Stimulated activated naive CD8-positive, alpha-beta T cell treated with anti-CD3 and anti-CD28 coated beads, Interleukin-15, amount 100 ng/mL, for 72 hours (primary cell): ENCODE results near the gene BMF.

Experiments
- ATAC-seq: fragments of 150-1000 bp; cut with Tn5 transposase; 2 replicates; pipeline ENCODE4 v1.10.0; 2021; ENCODE audit warnings: mild to moderate bottlenecking, moderate library complexity
- DNase-seq, 2 donors: peaks; one replicate each; pipeline ENCODE4 v3.0.0; 2021 to 2022
- H3K27ac Mint-ChIP-seq, 2 donors: one replicate each; pipeline ENCODE4 v1.8.0; 2022; ENCODE audit warnings: mild to moderate bottlenecking in 2 of 2, mixed read lengths in 2 of 2, moderate library complexity in 2 of 2
- H3K27me3 Mint-ChIP-seq: one replicate; pipeline ENCODE4 v1.8.0; 2022; ENCODE audit warnings: mixed read lengths
- H3K4me1 Mint-ChIP-seq: one replicate; pipeline ENCODE4 v1.8.0; 2022; ENCODE audit warnings: mild to moderate bottlenecking, mixed read lengths
- H3K4me3 Mint-ChIP-seq, 2 donors: one replicate each; pipeline ENCODE4 v1.8.0; 2022; ENCODE audit warnings: mild to moderate bottlenecking in 2 of 2, mixed read lengths in 2 of 2, moderate library complexity in 1 of 2
- H3K9me3 Mint-ChIP-seq, 2 donors: one replicate each; pipeline ENCODE4 v1.8.0; 2022; ENCODE audit warnings: mixed read lengths in 2 of 2

BMF gene

DNA sequence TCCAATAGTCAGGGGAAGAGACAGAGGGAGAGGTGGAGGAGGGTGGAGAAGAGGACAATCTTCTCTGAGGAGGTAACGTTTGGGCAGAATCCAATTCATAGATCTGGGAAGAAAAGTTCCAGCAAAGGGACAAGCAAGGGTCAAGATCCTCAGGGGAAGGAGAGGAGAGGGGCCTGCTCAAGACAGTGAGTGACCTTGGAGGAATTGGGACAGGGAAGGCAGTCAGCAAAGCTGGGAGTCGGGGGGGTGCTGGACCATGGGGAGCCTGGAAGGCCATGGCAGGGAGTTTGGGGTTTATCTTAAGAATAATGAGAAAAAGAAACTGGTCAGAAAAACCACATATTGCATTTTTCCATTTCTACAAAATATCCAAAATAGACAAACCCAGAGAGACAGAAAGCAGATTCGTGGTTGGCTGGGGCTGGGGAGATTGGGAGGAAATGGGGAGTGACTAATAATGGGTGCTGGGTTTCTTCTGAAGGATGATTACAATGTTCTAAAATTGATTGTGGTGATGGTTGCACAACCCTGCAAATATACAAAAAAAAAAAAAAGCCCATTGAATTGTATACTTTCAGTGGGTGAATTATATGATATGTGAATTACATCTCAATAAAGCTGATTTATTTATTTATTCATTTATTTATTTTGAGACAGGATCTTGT, 50.1 kb downstream of the BMF start:
- Mint-ChIP-seq H3K4me1 (peaks cover 51% of the 10 kb centered on the region), H3K27me3 (no peaks in the 10 kb centered on the region), H3K4me3 (peak overlapping the region; percentile 44 to 48), H3K9me3 (no peaks in the 10 kb centered on the region), H3K27ac (peak overlapping the region in 1 of 2 donors; percentile 91)
- peak; percentile 60 for ATAC-seq
- peak in 1 of 2 donors; percentile 52 for DNase-seq

DNA sequence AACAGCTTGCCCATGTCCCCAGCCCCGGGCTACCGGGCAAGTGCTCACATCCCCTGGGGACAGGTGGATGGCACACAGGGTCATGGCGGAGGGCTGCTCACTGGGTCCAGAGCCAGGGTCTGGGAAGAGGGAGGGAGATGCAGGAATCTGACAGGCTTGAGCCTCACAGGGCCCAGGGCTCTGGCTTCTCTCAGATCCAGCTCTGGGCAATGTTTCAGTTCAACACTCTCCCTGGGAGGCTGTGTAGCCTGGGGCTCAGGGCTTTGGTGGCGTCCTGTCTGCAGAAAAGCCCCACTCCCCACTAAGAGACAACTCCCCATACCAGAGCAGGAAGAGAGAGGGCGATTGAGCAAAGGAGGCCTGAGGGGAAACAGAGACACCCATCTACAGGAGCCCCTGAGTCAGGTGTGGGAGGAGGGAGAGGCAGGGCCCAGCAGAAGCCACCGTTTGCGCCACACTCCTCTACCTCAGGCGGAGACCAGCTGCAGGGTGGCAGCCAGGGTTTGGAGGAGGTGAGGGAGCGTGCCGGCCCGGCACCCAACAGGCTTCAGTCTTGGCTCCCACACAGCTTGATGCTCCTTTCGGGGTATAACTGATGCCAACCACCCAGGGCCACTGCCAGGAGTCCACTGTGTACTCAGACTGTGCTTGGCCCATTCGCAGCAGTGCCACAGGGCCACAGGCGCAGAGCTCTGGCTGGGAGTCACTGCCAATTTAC, 52.9 kb downstream of the BMF start:
- peak overlapping the region in 1 of 2 donors; percentile 73 for H3K4me3 Mint-ChIP-seq
- peak in 1 of 2 donors; percentile 9 for DNase-seq
- H3K27me3 Mint-ChIP-seq = no peaks in the 10 kb centered on the region
- H3K27ac Mint-ChIP-seq = no peak overlapping the region
- no peaks in the 10 kb centered on the region for H3K9me3 Mint-ChIP-seq
- ATAC-seq = peak; percentile 13
- peaks cover 78% of the 10 kb centered on the region for H3K4me1 Mint-ChIP-seq

DNA sequence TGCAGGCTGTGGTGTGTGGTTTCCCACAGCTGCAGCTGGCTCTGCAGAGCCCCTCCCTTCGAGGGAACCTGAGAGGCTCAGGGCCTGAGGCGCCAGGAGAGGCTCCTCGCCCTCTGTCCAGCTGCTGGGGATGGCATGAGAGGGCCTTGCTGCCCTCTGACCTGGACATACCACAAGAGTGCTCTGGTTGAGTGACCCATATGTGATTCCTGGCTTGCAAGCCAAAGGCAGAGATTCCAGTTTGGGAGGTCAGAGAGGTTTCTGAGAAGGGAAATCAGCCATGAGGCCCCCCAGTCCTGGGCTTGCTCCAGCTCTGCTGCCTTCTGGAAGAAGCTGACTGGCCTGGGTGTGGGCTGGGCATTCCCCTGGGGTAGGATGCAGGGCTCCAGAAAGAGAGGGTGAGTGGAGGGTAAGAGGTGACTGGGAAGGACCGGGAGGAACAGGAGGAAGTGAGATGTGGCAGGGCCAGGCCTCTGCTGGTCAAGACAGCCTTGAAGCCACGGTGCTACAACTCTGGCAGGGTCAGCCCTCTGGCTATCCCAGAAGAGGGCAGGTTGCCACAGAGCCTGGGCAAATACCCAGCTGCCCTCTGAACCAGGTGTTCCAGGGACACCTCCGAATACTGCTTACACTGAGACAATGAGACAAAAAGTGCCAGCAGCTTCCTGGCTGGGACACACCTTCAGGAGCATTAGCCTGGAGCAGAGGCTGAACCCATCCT, 53.7 kb downstream of the BMF start:
- peak overlapping the region; percentile 18 to 31 for H3K27ac Mint-ChIP-seq
- peaks cover 83% of the 10 kb centered on the region for H3K4me1 Mint-ChIP-seq
- ATAC-seq (peak; percentile 59), DNase-seq (peak in 1 of 2 donors; percentile 50)
- H3K4me3 Mint-ChIP-seq = peak overlapping the region; percentile 6 to 73
- H3K9me3 Mint-ChIP-seq = no peaks in the 10 kb centered on the region
- H3K27me3 Mint-ChIP-seq = no peaks in the 10 kb centered on the region

DNA sequence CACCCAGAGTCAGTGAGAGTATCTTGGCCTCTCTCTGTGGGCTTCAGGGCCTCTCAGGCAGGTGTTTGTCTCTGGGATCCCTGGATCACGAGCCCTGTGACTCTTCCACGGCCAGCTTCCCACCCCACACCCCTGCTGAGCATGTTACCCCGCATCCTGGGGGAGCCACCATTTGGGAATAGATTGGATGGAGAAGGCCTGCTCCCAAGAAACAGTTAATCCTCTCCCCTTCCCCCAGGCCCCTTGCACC, 54.1 kb downstream of the BMF start:
- peak overlapping the region; percentile 18 to 31 for H3K27ac Mint-ChIP-seq
- H3K4me3 Mint-ChIP-seq = peak overlapping the region; percentile 6 to 73
- ATAC-seq = peak; percentile 61

DNA sequence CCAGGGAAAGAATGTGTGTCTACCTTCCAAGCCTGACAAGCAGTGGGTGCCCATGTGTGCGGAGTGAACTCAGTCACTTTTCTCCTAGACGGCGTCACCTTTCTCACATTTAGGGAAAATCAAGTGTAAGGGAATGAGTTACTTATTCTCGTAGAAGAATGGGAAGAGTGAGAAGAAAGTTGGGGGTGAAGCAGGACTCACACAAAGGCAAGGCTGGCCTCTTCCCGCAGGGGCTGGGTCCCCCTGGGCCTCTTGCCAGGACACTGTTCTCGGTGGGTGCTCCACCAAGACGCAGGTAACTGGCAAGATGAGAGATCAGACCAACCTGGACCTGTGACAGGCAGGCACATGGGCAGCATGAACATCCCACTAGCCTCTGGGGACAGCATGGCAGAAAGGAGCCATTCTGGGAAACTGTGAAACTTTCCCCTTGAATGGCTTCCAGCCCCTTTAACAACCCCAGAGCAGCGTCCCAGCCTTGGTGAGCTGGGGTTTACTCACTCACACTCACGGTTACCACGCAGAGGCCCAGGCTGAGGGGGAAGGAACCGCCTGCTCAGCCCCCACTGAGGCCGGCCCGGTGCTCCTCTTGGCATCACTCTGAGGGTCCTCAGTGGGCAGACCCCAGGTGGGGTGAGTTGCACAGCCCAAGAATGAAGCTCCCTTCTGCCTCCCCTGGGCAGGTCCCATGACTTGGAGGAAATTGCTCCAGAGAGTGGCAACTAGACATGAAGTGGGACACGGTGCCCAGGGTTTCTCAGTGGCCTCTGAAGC, 54.7 kb downstream of the BMF start:
- DNase-seq (peak; percentile 43 to 44), ATAC-seq (peak; percentile 66)
- peak overlapping the region; percentile 16 to 73 for H3K4me3 Mint-ChIP-seq
- H3K9me3 Mint-ChIP-seq = no peaks in the 10 kb centered on the region
- H3K27ac Mint-ChIP-seq = peak overlapping the region; percentile 63 to 75
- peaks cover 87% of the 10 kb centered on the region for H3K4me1 Mint-ChIP-seq
- H3K27me3 Mint-ChIP-seq = no peaks in the 10 kb centered on the region

More for the DNA sequence above, 54.1 kb downstream of the BMF start:
- no peaks in the 10 kb centered on the region for H3K9me3 Mint-ChIP-seq
- H3K27me3 Mint-ChIP-seq = no peaks in the 10 kb centered on the region
- DNase-seq = peak in 1 of 2 donors; percentile 37
- peaks cover 85% of the 10 kb centered on the region for H3K4me1 Mint-ChIP-seq

DNA sequence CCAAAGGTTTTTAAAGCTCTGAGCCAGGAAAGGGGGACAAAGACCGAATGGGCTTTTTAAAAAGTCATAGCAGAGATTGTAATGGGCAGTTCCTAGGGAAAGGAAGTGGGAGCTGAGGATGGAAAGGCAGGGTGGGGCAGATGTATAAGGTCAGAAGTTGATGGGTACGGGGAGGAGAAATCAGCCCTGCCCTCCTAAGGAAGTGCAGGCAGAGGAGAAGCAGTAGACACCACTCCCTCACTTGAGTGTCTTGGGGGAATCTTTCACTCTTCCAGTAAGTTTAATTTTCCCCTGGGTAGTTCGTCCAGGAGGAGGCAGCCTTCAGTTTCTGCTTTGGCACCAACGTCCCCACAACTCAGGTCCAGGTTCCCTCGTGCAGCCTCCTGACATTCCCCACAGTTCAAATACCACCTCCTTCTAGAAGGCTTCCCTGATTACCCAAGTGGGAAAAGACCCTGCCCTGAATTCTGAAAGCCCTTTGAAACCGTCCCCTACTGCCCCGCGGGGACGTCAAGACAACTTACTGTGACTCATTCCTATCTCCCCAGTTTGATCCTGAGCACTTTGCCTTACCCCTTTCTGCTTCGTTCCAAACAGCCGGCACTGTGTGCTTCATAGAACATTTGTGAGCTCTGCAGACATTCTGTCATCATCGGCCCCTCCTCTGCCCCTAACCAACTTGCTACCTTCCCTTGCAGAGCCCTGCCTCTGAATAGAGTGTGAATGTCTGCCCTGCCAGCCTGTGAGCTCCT, 55.4 kb downstream of the BMF start:
- no peak for ATAC-seq
- H3K4me1 Mint-ChIP-seq = peaks cover 87% of the 10 kb centered on the region
- H3K4me3 Mint-ChIP-seq = peak overlapping the region; percentile 16 to 70
- peak overlapping the region; percentile 63 to 75 for H3K27ac Mint-ChIP-seq
- no peaks in the 10 kb centered on the region for H3K27me3 Mint-ChIP-seq
- DNase-seq = no peak
- no peaks in the 10 kb centered on the region for H3K9me3 Mint-ChIP-seq

DNA sequence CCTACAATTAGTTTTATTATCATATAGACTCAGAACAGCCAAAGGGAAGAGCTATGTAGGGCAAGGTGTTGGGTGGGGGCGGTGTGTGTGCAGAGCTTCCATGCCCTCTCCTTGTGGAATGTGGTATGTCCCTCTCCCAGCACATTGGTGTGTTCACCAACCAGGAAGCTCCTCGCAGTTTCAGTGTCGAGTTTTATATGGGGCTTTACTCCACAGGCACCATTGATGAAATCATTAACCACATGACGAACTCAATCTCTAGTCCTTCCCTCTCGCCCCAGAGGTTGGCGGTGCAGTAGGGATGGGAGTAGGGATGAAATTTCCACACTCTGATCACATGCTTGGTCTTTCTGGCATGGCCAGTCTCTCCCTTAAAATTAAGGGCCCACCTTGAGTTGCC, 56.1 kb downstream of the BMF start:
- H3K4me3 Mint-ChIP-seq = no peak overlapping the region
- H3K27ac Mint-ChIP-seq = no peak overlapping the region
- H3K27me3 Mint-ChIP-seq = no peaks in the 10 kb centered on the region
- no peak for DNase-seq
- ATAC-seq = no peak
- H3K9me3 Mint-ChIP-seq = no peaks in the 10 kb centered on the region
- peaks cover 87% of the 10 kb centered on the region for H3K4me1 Mint-ChIP-seq

DNA sequence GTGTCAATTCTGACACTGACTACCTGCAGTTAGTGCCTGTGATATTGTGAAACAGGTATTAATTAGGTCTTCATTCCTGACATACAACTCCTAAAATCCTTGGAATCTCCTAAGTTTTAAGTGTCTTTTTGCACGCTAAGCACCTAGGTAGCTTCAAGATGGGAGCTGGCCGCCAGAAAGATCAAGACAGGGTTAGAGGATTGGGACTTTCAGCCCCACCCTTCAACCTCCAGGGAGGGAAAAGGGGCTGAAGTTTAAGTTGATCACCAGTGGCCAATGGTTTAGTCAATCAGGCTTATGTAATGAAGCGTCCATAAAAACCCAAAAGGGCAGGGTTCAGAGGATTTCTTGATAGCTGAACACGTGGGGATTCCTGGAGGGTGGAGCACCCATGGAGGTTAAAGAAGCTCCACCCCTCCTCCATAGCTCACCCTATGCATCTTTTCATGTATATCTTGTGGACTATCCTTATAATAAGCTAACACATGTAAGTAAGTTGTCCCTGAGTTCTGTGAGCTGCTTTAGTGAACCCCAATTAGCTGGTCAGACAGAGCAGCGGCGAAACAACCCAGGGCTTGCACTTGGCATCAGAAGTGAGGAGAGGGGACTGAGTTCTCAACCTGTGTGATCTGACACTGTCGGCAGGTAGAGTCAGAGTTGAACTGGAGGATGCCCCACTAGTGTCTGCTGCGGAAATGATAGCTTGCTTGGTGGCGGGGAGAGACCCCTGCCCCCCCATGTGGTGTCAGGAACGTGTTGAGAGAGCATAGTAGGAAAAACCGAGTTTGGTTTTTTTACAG, 56.9 kb downstream of the BMF start:
- Mint-ChIP-seq H3K27me3 (no peaks in the 10 kb centered on the region), H3K27ac (no peak overlapping the region), H3K4me1 (peaks cover 93% of the 10 kb centered on the region), H3K4me3 (peak overlapping the region in 1 of 2 donors; percentile 41), H3K9me3 (no peaks in the 10 kb centered on the region)
- DNase-seq = no peak
- no peak for ATAC-seq

DNA sequence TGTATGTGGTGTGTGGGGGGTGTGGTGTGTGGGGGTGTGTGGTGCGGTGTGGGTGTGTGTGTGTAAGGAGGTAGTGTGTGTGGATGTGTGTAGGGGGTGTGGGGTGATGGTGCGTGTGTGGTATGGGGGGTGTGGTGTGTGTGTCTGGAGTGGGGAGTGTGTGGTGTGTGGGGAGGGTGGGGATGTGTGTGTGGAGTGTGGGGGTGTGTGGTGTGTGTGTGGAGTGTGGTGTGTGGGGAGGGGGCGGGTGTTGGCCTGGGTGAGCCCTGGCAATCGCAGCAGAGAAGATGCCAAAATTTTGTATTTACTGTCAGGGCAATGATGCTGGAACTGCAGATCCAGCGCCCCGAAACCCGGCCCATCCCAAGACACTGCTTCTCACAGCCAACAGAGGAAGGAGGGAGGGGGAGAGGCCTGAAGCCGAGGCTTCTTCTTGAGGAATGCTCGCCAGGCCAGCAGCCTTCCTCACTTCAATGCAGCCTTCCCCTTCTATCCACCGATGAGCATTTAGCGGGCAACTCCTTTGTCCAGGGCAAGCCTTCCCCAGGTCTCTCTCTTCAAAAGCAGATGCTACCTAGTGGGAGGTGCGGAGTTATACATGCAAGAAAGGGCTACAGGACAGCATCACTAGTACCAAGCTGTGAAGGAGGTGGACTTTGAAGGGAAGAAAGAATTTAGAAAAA, 57.8 kb downstream of the BMF start:
- Mint-ChIP-seq H3K4me1 (peaks cover 97% of the 10 kb centered on the region), H3K27ac (no peak overlapping the region), H3K9me3 (no peaks in the 10 kb centered on the region), H3K27me3 (no peaks in the 10 kb centered on the region), H3K4me3 (no peak overlapping the region)
- DNase-seq = peak in 1 of 2 donors; percentile 21
- peak; percentile 16 for ATAC-seq

DNA sequence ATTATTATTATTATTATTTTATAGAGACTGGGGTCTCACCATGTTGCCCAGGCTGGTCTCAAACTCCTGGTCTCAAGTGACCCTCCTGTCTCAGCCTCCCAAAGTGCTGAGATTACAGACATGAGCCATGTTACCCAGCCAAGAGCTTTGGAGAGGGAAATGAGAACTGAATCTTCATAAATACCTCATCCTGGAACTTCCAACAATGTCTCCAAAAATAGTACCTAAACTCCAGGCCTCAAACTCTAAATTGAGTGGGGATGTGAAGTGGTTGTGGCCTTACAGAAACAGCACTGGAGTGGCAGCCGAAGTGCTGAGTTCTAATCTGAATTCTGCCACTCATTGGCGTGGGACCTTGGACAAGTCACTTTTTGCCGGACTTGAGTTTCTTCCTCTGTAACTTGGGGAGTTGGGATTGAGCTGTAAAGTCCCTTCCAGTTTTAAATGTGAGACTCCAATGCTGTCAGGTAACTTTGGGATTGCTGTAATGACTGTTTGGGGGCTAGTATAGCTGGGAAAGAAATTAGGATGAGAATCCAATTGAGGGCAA, 59.7 kb downstream of the BMF start:
- H3K4me3 Mint-ChIP-seq = no peak overlapping the region
- ATAC-seq = no peak
- H3K27me3 Mint-ChIP-seq = no peaks in the 10 kb centered on the region
- H3K4me1 Mint-ChIP-seq = peaks cover 97% of the 10 kb centered on the region
- no peak for DNase-seq
- H3K9me3 Mint-ChIP-seq = no peaks in the 10 kb centered on the region
- no peak overlapping the region for H3K27ac Mint-ChIP-seq

DNA sequence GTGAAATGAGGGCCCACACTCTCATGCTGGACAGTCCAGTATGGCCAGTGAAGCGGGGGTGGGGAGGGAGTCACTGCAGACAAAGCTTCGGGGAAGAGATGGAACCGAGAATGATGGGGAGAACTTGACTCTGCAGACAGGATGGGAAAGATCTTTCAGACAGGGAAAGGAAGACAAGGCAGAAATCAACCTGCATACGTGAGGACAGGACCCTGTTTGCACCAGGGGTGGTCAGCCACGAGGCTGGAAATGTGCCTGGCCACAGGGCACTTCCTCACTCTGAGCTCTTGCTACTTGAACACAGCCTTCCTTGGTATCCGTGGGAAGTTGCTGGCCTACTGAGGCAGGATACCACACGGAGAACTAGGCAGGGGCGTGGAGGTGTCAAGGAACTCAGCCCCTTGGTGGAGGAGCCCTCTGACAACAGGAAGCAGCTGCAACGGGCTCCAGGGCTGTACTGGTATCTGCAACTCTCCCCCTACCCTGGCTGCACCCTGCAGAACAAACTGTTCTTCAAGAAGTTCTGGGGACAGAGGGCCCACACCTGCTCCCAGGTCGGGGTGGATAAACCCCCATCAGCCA, 60.4 kb downstream of the BMF start:
- peak overlapping the region; percentile 79 to 97 for H3K27ac Mint-ChIP-seq
- no peaks in the 10 kb centered on the region for H3K9me3 Mint-ChIP-seq
- DNase-seq (no peak), ATAC-seq (no peak)
- no peaks in the 10 kb centered on the region for H3K27me3 Mint-ChIP-seq
- H3K4me1 Mint-ChIP-seq = peaks cover 93% of the 10 kb centered on the region
- H3K4me3 Mint-ChIP-seq = peak overlapping the region; percentile 57 to 76

DNA sequence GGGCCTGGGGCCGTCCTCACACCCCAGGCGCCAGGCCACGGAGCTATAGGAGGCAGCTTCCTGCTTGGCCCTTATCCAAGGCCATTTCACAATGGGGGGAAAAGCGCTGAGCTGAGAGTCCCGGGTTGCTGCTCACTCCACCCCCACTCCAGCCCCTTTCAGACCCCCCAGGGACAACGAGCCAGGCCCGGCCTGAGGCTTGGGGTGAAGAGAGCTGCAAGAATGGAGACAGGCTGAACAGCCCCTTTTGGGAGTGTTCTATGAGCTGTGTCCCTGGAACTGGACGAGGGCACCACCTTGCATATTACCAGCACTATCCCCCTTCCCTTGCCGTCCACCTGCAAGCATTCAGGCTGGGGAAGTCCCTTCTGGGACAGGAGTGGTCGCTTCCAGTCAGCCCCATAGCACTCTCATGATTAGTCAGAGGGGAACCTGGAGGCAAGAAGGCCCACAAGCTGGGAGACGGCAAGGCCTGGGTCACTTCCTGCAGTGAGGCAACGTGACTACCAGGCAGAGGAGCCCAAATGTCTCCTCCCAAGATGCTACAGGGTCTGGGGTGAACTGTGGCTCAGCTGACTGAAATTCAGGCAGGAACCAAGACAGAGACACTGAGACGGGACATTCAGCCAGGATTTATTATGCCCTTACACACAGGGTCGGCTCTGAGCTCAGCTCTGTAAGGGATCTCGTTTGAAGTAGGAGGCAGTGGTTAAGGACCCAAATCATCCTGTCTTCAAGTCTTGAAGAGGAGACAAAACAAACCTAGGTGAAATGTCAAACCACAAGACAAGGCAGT, 61.1 kb downstream of the BMF start:
- ATAC-seq = peak; percentile 84
- peak overlapping the region; percentile 86 to 97 for H3K27ac Mint-ChIP-seq
- H3K27me3 Mint-ChIP-seq = no peaks in the 10 kb centered on the region
- peak; percentile 66 to 83 for DNase-seq
- peak overlapping the region; percentile 57 to 76 for H3K4me3 Mint-ChIP-seq
- peaks cover 86% of the 10 kb centered on the region for H3K4me1 Mint-ChIP-seq
- no peaks in the 10 kb centered on the region for H3K9me3 Mint-ChIP-seq
